AG04450 (cell line): ENCODE data around the gene SLFN11. TPM values are rescaled to one million over a fixed set of nuclear protein-coding genes. Genes with fewer than 3 reads are reported as not detected.
"Not testable (repeated sequence)": the region's sequence is repeated elsewhere in the genome, so short reads cannot be mapped to it uniquely, and the experiment has no call there.

ENCODE experiments used
- CTCF ChIA-PET: fragments of 300-600, 350-600 bp; formaldehyde crosslinking; extraction: SDS; loops from one replicate; lab custom pipeline; 2022; ENCODE audit warnings: antibody characterized with exemption, inconsistent platforms; lab: Charles Lee
- POLR2A ChIA-PET: fragments of 350-600 bp; formaldehyde crosslinking; extraction: SDS; loops from one replicate; lab custom pipeline; 2021; ENCODE audit warnings: antibody characterized with exemption, inconsistent platforms; lab: Yijun Ruan, JAX
- DNase-seq: peaks from one replicate; pipeline ENCODE4 v3.0.0-alpha.2; 2011; ENCODE audit warnings: low read depth, low spot score
- H3K27ac ChIP-seq: one replicate; pipeline ENCODE4 v1.5.1; 2012; ENCODE audit warnings: low read depth, low read length, control low read depth
- H3K27me3 ChIP-seq: one replicate; pipeline ENCODE4 v1.6.0; 2012; ENCODE audit warnings: low read length; ENCODE audit not compliant: control insufficient read depth, insufficient read depth
- H3K4me3 ChIP-seq: 2 replicates; pipeline ENCODE4 v1.5.1; 2011; ENCODE audit warnings: mild to moderate bottlenecking, low read depth, low read length, control low read depth
- H3K9me3 ChIP-seq: 2 replicates; pipeline ENCODE4 v1.5.1; 2012; ENCODE audit warnings: low read length; ENCODE audit not compliant: control insufficient read depth, insufficient read depth
- CTCF ChIP-seq: IDR thresholded peaks from 2 replicates; pipeline ENCODE4 v1.5.1; 2011; ENCODE audit warnings: low read depth, low read length, control low read depth, inconsistent platforms
- polyA plus RNA-seq: library from polyadenylated mRNA; depleted of rRNA; stranded (reverse); fragments of >200 nt; gene quantifications from 2 replicates; pipeline ENCODE4 v1.2.3, GENCODE V29; 2011

Gene SLFN11
- polyA plus RNA-seq, 1 experiment, result 73.2 TPM

- CTCF ChIA-PET, result no interaction called here
These were observed 34.1 kb upstream of the SLFN11 start for GRCh38 chr17:35407531-35407930.

GRCh38 chr17:35406568-35406967 lies 33.1 kb upstream of the SLFN11 start:
- no peak overlapping the region for H3K4me3 ChIP-seq
- no peak overlapping the region for H3K27ac ChIP-seq
- TF ChIP-seq CTCF, result no peak
- CTCF ChIA-PET, result interaction anchor here (0.7 kb wide), 1 partner anchor 127 kb away, joined by 3 read pairs; no protein-coding TSS in a partner anchor
- POLR2A ChIA-PET, result no interaction called here
- peaks cover 2% of the 10 kb centered on the region; the same call in 1 of the 2 replicates for H3K9me3 ChIP-seq
- H3K27me3 ChIP-seq, result no peaks in the 10 kb centered on the region
- no peak for DNase-seq

More at GRCh38 chr17:35407531-35407930, 34.1 kb upstream of the SLFN11 start:
- H3K9me3 ChIP-seq, result peaks cover 2% of the 10 kb centered on the region; the same call in 1 of the 2 replicates
- no peak overlapping the region for H3K4me3 ChIP-seq
- no peaks in the 10 kb centered on the region for H3K27me3 ChIP-seq
- no peak for TF ChIP-seq CTCF
- POLR2A ChIA-PET, result no interaction called here
- no peak overlapping the region for H3K27ac ChIP-seq
- no peak for DNase-seq

GRCh38 chr17:35404360-35404759 lies 30.9 kb upstream of the SLFN11 start:
- ChIA-PET CTCF (interaction anchor here (0.6 to 1.0 kb wide), 3 partner anchors 93 to 135 kb away, joined by 3 to 4 read pairs (median 3); partner anchors contain the start of gene SLFN12L), POLR2A (no interaction called here)
- H3K27me3 ChIP-seq, result no peaks in the 10 kb centered on the region
- no peak for DNase-seq
- TF ChIP-seq CTCF, result no peak
- H3K9me3 ChIP-seq, result peaks cover 2% of the 10 kb centered on the region; the same call in 1 of the 2 replicates
- H3K4me3 ChIP-seq, result no peak overlapping the region
- H3K27ac ChIP-seq, result no peak overlapping the region

GRCh38 chr17:35393783-35394182 lies 20.4 kb upstream of the SLFN11 start:
- POLR2A ChIA-PET, CTCF ChIA-PET: not testable (repeated sequence)

GRCh38 chr17:35390663-35391062 lies 17.2 kb upstream of the SLFN11 start:
- POLR2A ChIA-PET, result no interaction called here

More at GRCh38 chr17:35393783-35394182, 20.4 kb upstream of the SLFN11 start:
- H3K4me3 ChIP-seq, H3K27me3 ChIP-seq, H3K27ac ChIP-seq, DNase-seq, H3K9me3 ChIP-seq: not testable (repeated sequence)

More at GRCh38 chr17:35390663-35391062, 17.2 kb upstream of the SLFN11 start:
- Histone ChIP-seq H3K27me3 (no peaks in the 10 kb centered on the region), H3K9me3 (peaks cover 4% of the 10 kb centered on the region; the same call in 1 of the 2 replicates), H3K27ac (no peak overlapping the region), H3K4me3 (no peak overlapping the region)
- TF ChIP-seq CTCF, result no peak
- CTCF ChIA-PET, result no interaction called here
- no peak for DNase-seq
